ENCODE data around the gene RAPSN. TPM values are rescaled to one million over a fixed set of nuclear protein-coding genes. Genes with fewer than 3 reads are reported as not detected.

The RAPSN gene
- total and polyA plus RNA-seq, 2 of the 8 experiments (the other 6 are each of a cell fraction or from before 2014, with no cell fraction given) = 0.06 to 0.34 TPM

GRCh38 chr11:47394322-47395222 is 54.4 kb downstream of the RAPSN start (continued):
- TF ChIP-seq FOSL1 (IDR thresholded peaks at IDR 0.05; ENCODE audit: insufficient read depth, low read depth, low read length) (no peak), GABPA (IDR thresholded peaks at IDR 0.05; ENCODE audit: borderline replicate concordance, insufficient read depth, low read length) (no peak), NANOG (IDR thresholded peaks at IDR 0.05; ENCODE audit: insufficient read depth, low read depth, low read length, poor library complexity, severe bottlenecking) (no peak)
